ENCODE data around the gene WDR89. TPM values are rescaled to one million over a fixed set of nuclear protein-coding genes. Genes with fewer than 3 reads are reported as not detected.
A peak's percentile ranks its signal among the peaks of the same experiment; 100 is the strongest.

WDR89 gene
- total RNA-seq, result 8.8 and 9.2 TPM in 2 replicates
- long read RNA-seq, transcript WDR89-201 (3 exons, 1,687 nt), result major isoform, 5 of 45 reads
- long read RNA-seq, partial matches to known transcripts, result 0 of 45 reads
- long read RNA-seq, other reads (novel, unspliced or antisense), result 36 of 45 reads

GRCh38 chr14:63641473-63642228 lies at the start of gene WDR89:
Gene WDR89 (minus strand): TSS chr14:63641871. CDS start chr14:63599942, 41,929 bp downstream.
- Mint-ChIP-seq H3K27me3 (ENCODE audit: unreplicated experiment) (no peaks in the 10 kb centered on the region), H3K4me3 (ENCODE audit: unreplicated experiment) (peak within 1 kb of the TSS; percentile 97), H3K27ac (ENCODE audit: unreplicated experiment) (peak within 1 kb of the TSS; percentile 95), H3K9me3 (ENCODE audit: unreplicated experiment) (peaks cover 6% of the 10 kb centered on the region), H3K36me3 (ENCODE audit: unreplicated experiment) (peaks cover 7% of the 10 kb centered on the region), H3K4me1 (ENCODE audit: unreplicated experiment) (peaks cover 11% of the 10 kb centered on the region)
- peak; percentile 99 for DNase-seq (ENCODE audit: extremely low spot score, unreplicated experiment)
- peak; percentile 73 for TF ChIP-seq CTCF (IDR thresholded peaks at IDR 0.05)

- no peak for DNase-seq (ENCODE audit: extremely low spot score, unreplicated experiment)
- Mint-ChIP-seq H3K4me3 (ENCODE audit: unreplicated experiment) (no peak overlapping the region), H3K36me3 (ENCODE audit: unreplicated experiment) (peaks cover 4% of the 10 kb centered on the region), H3K4me1 (ENCODE audit: unreplicated experiment) (no peaks in the 10 kb centered on the region), H3K27me3 (ENCODE audit: unreplicated experiment) (no peaks in the 10 kb centered on the region), H3K27ac (ENCODE audit: unreplicated experiment) (no peak overlapping the region), H3K9me3 (ENCODE audit: unreplicated experiment) (no peaks in the 10 kb centered on the region)
- TF ChIP-seq CTCF (IDR thresholded peaks at IDR 0.05), result no peak
Observed at GRCh38 chr14:63689132-63689531, 47.5 kb upstream of the WDR89 start.

GRCh38 chr14:63686926-63687325 lies 45.3 kb upstream of the WDR89 start:
- no peak overlapping the region for H3K4me3 Mint-ChIP-seq (ENCODE audit: unreplicated experiment)
- H3K27ac Mint-ChIP-seq (ENCODE audit: unreplicated experiment), result no peak overlapping the region
- H3K27me3 Mint-ChIP-seq (ENCODE audit: unreplicated experiment), result no peaks in the 10 kb centered on the region
- peaks cover 2% of the 10 kb centered on the region for H3K36me3 Mint-ChIP-seq (ENCODE audit: unreplicated experiment)
- H3K4me1 Mint-ChIP-seq (ENCODE audit: unreplicated experiment), result no peaks in the 10 kb centered on the region
- no peak for DNase-seq (ENCODE audit: extremely low spot score, unreplicated experiment)
- no peak for TF ChIP-seq CTCF (IDR thresholded peaks at IDR 0.05)
- H3K9me3 Mint-ChIP-seq (ENCODE audit: unreplicated experiment), result no peaks in the 10 kb centered on the region

GRCh38 chr14:63685401-63685800 lies 43.7 kb upstream of the WDR89 start:
- TF ChIP-seq CTCF (IDR thresholded peaks at IDR 0.05), result no peak
- DNase-seq (ENCODE audit: extremely low spot score, unreplicated experiment), result no peak
- Mint-ChIP-seq H3K4me3 (ENCODE audit: unreplicated experiment) (no peak overlapping the region), H3K27me3 (ENCODE audit: unreplicated experiment) (no peaks in the 10 kb centered on the region), H3K36me3 (ENCODE audit: unreplicated experiment) (no peaks in the 10 kb centered on the region), H3K9me3 (ENCODE audit: unreplicated experiment) (no peaks in the 10 kb centered on the region), H3K4me1 (ENCODE audit: unreplicated experiment) (no peaks in the 10 kb centered on the region), H3K27ac (ENCODE audit: unreplicated experiment) (no peak overlapping the region)

GRCh38 chr14:63682727-63683593 lies 41.3 kb upstream of the WDR89 start:
- H3K27ac Mint-ChIP-seq (ENCODE audit: unreplicated experiment), result no peak overlapping the region
- H3K4me3 Mint-ChIP-seq (ENCODE audit: unreplicated experiment), result no peak overlapping the region
- peaks cover 4% of the 10 kb centered on the region for H3K36me3 Mint-ChIP-seq (ENCODE audit: unreplicated experiment)
- H3K9me3 Mint-ChIP-seq (ENCODE audit: unreplicated experiment), result no peaks in the 10 kb centered on the region
- no peak for DNase-seq (ENCODE audit: extremely low spot score, unreplicated experiment)
- H3K4me1 Mint-ChIP-seq (ENCODE audit: unreplicated experiment), result no peaks in the 10 kb centered on the region
- H3K27me3 Mint-ChIP-seq (ENCODE audit: unreplicated experiment), result no peaks in the 10 kb centered on the region
- no peak for TF ChIP-seq CTCF (IDR thresholded peaks at IDR 0.05)
